Stimulated activated naive CD8-positive, alpha-beta T cell treated with anti-CD3 and anti-CD28 coated beads, Interleukin-15, Interleukin-2, amounts not matched to agents 100 ng/mL and 50 ng/mL, for 24 hours (primary cell): Measurements from ENCODE around the gene PPP1R1B.

Experiments used
- H3K27ac Mint-ChIP-seq: one replicate; pipeline ENCODE4 v1.8.0; 2021; ENCODE audit warnings: mild to moderate bottlenecking, mixed read lengths
- H3K27me3 Mint-ChIP-seq: one replicate; pipeline ENCODE4 v1.8.0; 2021; ENCODE audit warnings: mixed read lengths
- H3K36me3 Mint-ChIP-seq: one replicate; pipeline ENCODE4 v1.8.0; 2021; ENCODE audit warnings: low read depth, mixed read lengths
- H3K4me1 Mint-ChIP-seq: one replicate; pipeline ENCODE4 v1.8.0; 2021; ENCODE audit warnings: low read depth, mixed read lengths
- H3K4me3 Mint-ChIP-seq: one replicate; pipeline ENCODE4 v1.8.0; 2021; ENCODE audit warnings: mild to moderate bottlenecking, mixed read lengths
- H3K9me3 Mint-ChIP-seq: one replicate; pipeline ENCODE4 v1.8.0; 2021; ENCODE audit warnings: mixed read lengths

The PPP1R1B gene

DNA sequence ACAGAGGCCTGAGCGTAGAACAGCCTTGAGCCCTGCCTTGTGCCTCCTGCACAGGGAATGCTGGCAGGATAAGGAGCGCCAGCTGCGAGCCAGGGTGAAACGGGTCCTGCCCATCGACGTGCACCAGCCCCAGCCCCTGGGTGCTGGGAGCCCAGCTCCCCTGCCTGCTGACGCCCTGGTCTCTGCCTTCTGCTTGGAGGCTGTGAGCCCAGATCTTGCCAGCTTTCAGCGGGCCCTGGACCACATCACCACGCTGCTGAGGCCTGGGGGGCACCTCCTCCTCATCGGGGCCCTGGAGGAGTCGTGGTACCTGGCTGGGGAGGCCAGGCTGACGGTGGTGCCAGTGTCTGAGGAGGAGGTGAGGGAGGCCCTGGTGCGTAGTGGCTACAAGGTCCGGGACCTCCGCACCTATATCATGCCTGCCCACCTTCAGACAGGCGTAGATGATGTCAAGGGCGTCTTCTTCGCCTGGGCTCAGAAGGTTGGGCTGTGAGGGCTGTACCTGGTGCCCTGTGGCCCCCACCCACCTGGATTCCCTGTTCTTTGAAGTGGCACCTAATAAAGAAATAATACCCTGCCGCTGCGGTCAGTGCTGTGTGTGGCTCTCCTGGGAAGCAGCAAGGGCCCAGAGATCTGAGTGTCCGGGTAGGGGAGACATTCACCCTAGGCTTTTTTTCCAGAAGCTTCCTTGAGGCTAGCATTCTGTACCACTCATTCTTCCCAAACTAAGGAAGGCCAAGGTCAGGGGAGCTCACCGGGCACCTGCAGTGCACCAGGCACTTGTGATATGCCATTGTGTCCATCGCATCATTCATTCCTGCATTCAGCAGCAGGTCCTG, 43.4 kb downstream of the PPP1R1B start:
- no peak overlapping the region for H3K27ac Mint-ChIP-seq
- H3K4me3 Mint-ChIP-seq: no peak overlapping the region
- H3K4me1 Mint-ChIP-seq: peaks cover 12% of the 10 kb centered on the region
- H3K36me3 Mint-ChIP-seq: no peaks in the 10 kb centered on the region
- no peaks in the 10 kb centered on the region for H3K9me3 Mint-ChIP-seq
- H3K27me3 Mint-ChIP-seq: peaks cover 12% of the 10 kb centered on the region

- H3K9me3 Mint-ChIP-seq: no peaks in the 10 kb centered on the region
- no peaks in the 10 kb centered on the region for H3K36me3 Mint-ChIP-seq
- no peak overlapping the region for H3K4me3 Mint-ChIP-seq
- peaks cover 18% of the 10 kb centered on the region for H3K4me1 Mint-ChIP-seq
- H3K27me3 Mint-ChIP-seq: peaks cover 12% of the 10 kb centered on the region
- H3K27ac Mint-ChIP-seq: no peak overlapping the region
Measured at GRCh38 chr17:39670746-39671145, 44.0 kb downstream of the PPP1R1B start.

- no peaks in the 10 kb centered on the region for H3K36me3 Mint-ChIP-seq
- no peaks in the 10 kb centered on the region for H3K9me3 Mint-ChIP-seq
- H3K27me3 Mint-ChIP-seq: peaks cover 7% of the 10 kb centered on the region
- no peak overlapping the region for H3K27ac Mint-ChIP-seq
- H3K4me1 Mint-ChIP-seq: peaks cover 26% of the 10 kb centered on the region
- H3K4me3 Mint-ChIP-seq: no peak overlapping the region
Measured at GRCh38 chr17:39671651-39672521, 45.1 kb downstream of the PPP1R1B start.

DNA sequence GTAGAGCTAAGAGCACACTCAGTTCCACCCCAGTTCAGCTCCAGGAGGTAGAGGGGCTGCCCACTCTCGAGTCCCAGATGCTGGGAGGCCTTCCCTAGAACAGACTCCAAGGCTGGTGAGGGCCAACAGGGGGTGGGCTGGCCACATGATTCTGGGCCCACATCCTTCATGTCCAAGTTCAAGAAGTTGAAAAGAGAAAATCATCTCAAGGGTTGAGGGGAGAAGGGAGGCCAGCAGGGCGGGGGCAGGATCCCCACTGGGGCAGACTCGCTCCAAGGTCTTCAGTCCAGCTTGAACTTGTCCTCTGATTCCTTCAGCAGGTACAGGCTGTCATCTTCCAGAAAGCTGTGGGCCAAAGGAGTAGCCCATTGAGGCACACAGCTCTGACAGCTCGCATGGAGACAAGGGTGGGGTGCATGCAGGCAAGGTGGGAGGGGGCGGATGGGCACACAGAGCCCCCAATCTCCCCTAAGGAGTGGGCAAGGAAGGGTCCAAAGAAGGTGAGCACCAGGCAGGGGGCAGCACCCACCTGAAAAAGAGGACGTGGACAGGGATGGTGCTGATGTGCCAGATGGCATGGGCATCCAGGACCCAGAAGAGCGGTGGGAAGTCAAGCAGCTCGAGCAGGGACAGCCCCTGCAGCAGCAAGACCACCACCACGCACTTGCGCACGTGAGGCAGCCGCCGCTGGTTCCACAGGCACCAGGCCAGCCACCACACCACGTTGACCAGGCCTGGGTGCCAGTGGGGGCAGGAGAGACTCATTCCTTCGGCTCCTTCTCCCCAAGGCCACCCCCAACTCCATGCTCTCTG, 46.0 kb downstream of the PPP1R1B start:
- no peak overlapping the region for H3K27ac Mint-ChIP-seq
- H3K27me3 Mint-ChIP-seq: peaks cover 5% of the 10 kb centered on the region
- H3K4me1 Mint-ChIP-seq: peaks cover 32% of the 10 kb centered on the region
- H3K4me3 Mint-ChIP-seq: no peak overlapping the region
- no peaks in the 10 kb centered on the region for H3K36me3 Mint-ChIP-seq
- no peaks in the 10 kb centered on the region for H3K9me3 Mint-ChIP-seq

DNA sequence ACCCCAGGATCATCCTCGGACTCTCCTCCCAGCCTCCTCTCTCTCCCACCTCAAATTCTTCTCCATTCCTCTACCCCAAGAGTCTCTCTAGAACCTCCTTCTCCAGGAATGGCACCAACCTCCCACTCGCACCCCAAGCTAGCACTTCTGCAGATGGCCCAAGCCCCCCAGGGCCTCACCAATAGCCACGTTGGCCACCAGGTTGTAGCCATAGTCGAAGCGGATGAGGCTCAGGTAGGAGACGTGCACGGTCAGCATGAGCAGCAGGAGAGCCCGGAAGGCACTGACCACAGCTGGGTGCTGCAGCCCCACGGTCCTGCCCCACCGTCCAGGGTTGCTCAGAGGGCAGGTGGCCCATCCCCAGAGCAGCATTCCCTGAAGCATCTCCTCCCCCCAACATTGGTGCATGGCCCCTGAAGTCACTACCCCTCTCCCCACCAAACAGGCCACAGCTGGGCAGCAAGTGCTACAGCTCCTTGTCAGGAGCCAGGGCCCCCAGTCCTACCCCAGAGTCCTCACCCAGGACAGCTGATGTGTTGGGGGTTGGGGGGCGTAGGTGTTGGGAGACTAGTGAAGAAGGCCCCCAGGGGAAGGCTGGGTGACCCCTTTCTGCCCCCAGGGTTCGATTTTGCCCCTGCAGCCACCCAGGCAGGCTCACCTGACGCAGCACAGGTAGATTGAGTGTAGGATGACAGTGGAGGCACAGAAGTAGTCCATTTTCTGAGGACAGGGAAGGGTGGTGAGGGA, 46.8 kb downstream of the PPP1R1B start:
- H3K27me3 Mint-ChIP-seq: peaks cover 3% of the 10 kb centered on the region
- no peaks in the 10 kb centered on the region for H3K36me3 Mint-ChIP-seq
- no peak overlapping the region for H3K27ac Mint-ChIP-seq
- H3K9me3 Mint-ChIP-seq: no peaks in the 10 kb centered on the region
- H3K4me3 Mint-ChIP-seq: no peak overlapping the region
- H3K4me1 Mint-ChIP-seq: peaks cover 38% of the 10 kb centered on the region

GRCh38 chr17:39674179-39674578, 47.4 kb downstream of the PPP1R1B start:
- H3K9me3 Mint-ChIP-seq: no peaks in the 10 kb centered on the region
- H3K4me3 Mint-ChIP-seq: no peak overlapping the region
- H3K36me3 Mint-ChIP-seq: no peaks in the 10 kb centered on the region
- no peaks in the 10 kb centered on the region for H3K27me3 Mint-ChIP-seq
- H3K27ac Mint-ChIP-seq: no peak overlapping the region
- H3K4me1 Mint-ChIP-seq: peaks cover 41% of the 10 kb centered on the region

- Mint-ChIP-seq H3K27me3 (no peaks in the 10 kb centered on the region), H3K27ac (no peak overlapping the region), H3K9me3 (no peaks in the 10 kb centered on the region), H3K4me3 (no peak overlapping the region), H3K4me1 (peaks cover 48% of the 10 kb centered on the region), H3K36me3 (no peaks in the 10 kb centered on the region)
Measured at GRCh38 chr17:39674702-39675389, 48.1 kb downstream of the PPP1R1B start.

- H3K27me3 Mint-ChIP-seq: no peaks in the 10 kb centered on the region
- H3K27ac Mint-ChIP-seq: peak overlapping the region; percentile 47
- H3K4me3 Mint-ChIP-seq: no peak overlapping the region
- peaks cover 2% of the 10 kb centered on the region for H3K36me3 Mint-ChIP-seq
- no peaks in the 10 kb centered on the region for H3K9me3 Mint-ChIP-seq
- peaks cover 55% of the 10 kb centered on the region for H3K4me1 Mint-ChIP-seq
Measured at GRCh38 chr17:39675390-39676082, 48.8 kb downstream of the PPP1R1B start.

DNA sequence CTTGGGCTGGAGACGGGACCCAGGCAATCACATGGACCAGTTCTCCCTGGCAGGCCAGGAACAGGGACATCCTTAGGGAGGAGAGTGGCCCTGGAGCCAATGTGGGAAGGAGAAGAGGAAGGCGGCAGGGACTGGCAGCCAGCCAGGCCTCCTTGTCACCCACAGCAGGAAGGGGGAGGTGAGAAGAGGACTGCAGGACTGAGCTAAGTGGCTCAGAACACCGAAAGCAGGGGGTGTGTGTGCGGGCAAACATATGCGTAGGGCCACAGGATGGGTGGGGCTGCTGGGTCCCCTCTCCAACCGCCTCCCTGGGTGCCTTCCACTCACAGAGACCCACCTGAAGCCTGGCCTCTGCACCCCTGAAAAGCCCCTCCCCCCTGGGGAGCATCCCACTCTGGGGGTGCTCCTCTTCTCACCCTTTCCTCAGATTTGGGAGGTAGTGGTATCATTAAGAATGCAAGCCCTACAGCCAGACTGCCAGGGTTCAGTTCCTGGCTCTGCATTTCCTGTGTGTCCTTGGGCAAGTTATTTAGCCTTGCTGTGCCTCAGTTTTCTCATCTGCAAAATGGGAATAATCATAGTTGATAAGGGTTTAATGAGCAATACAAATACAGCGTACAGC, 49.6 kb downstream of the PPP1R1B start:
- Mint-ChIP-seq H3K27me3 (no peaks in the 10 kb centered on the region), H3K4me1 (peaks cover 62% of the 10 kb centered on the region), H3K9me3 (no peaks in the 10 kb centered on the region), H3K27ac (peak overlapping the region; percentile 47), H3K4me3 (no peak overlapping the region), H3K36me3 (peaks cover 8% of the 10 kb centered on the region)

GRCh38 chr17:39677072-39677471, 50.3 kb downstream of the PPP1R1B start:
- no peaks in the 10 kb centered on the region for H3K27me3 Mint-ChIP-seq
- H3K4me3 Mint-ChIP-seq: no peak overlapping the region
- H3K36me3 Mint-ChIP-seq: peaks cover 8% of the 10 kb centered on the region
- H3K9me3 Mint-ChIP-seq: no peaks in the 10 kb centered on the region
- peaks cover 63% of the 10 kb centered on the region for H3K4me1 Mint-ChIP-seq
- H3K27ac Mint-ChIP-seq: no peak overlapping the region

GRCh38 chr17:39677542-39678339, 51.0 kb downstream of the PPP1R1B start:
- no peak overlapping the region for H3K4me3 Mint-ChIP-seq
- peak overlapping the region; percentile 54 for H3K27ac Mint-ChIP-seq

GRCh38 chr17:39678340-39679116, 51.8 kb downstream of the PPP1R1B start:
- Mint-ChIP-seq H3K36me3 (peaks cover 14% of the 10 kb centered on the region), H3K4me3 (no peak overlapping the region), H3K27ac (peak overlapping the region; percentile 91), H3K27me3 (no peaks in the 10 kb centered on the region), H3K4me1 (peaks cover 63% of the 10 kb centered on the region), H3K9me3 (no peaks in the 10 kb centered on the region)

More at GRCh38 chr17:39677542-39678339, 51.0 kb downstream of the PPP1R1B start:
- peaks cover 63% of the 10 kb centered on the region for H3K4me1 Mint-ChIP-seq
- peaks cover 8% of the 10 kb centered on the region for H3K36me3 Mint-ChIP-seq
- H3K9me3 Mint-ChIP-seq: no peaks in the 10 kb centered on the region
- no peaks in the 10 kb centered on the region for H3K27me3 Mint-ChIP-seq
